H9 (cell line): ENCODE data around the gene AFDN. TPM values are rescaled to one million over a fixed set of nuclear protein-coding genes. Genes with fewer than 3 reads are reported as not detected.

ENCODE experiments used
- DNase-seq: peaks from one replicate; pipeline ENCODE4 v3.0.0-alpha.2; 2017
- H2AFZ ChIP-seq: one replicate; pipeline ENCODE4 v1.6.1; 2013; ENCODE audit warnings: mild to moderate bottlenecking, low read length, control low read depth, moderate library complexity
- H2AK5ac ChIP-seq: 2 replicates; pipeline ENCODE4 v1.6.1; 2013; ENCODE audit warnings: low read length, control low read depth, mixed read lengths; ENCODE audit not compliant: insufficient read length
- H2BK120ac ChIP-seq: one replicate; pipeline ENCODE4 v1.6.1; 2013; ENCODE audit warnings: low read depth, mild to moderate bottlenecking, low read length, control low read depth, inconsistent platforms; ENCODE audit not compliant: poor library complexity, severe bottlenecking
- H2BK12ac ChIP-seq: 2 replicates; pipeline ENCODE4 v1.6.1; 2013; ENCODE audit warnings: low read length, control low read depth, mixed read lengths, low read depth; ENCODE audit not compliant: insufficient read length
- H2BK15ac ChIP-seq: 2 replicates; pipeline ENCODE4 v1.6.1; 2013; ENCODE audit warnings: low read depth, low read length, control low read depth
- H2BK20ac ChIP-seq: one replicate; pipeline ENCODE4 v1.6.1; 2013; ENCODE audit warnings: low read depth, mild to moderate bottlenecking, low read length, control low read depth, inconsistent platforms; ENCODE audit not compliant: poor library complexity, severe bottlenecking
- H2BK5ac ChIP-seq: 2 replicates; pipeline ENCODE4 v1.6.1; 2013; ENCODE audit warnings: low read length, control low read depth, mixed read lengths; ENCODE audit not compliant: insufficient read length
- H3K14ac ChIP-seq: 2 replicates; pipeline ENCODE4 v1.6.1; 2013; ENCODE audit warnings: low read length, control low read depth; ENCODE audit not compliant: insufficient read depth
- H3K18ac ChIP-seq: 2 replicates; pipeline ENCODE4 v1.6.1; 2013; ENCODE audit warnings: low read depth, mild to moderate bottlenecking, mixed read lengths, low read length, control low read depth; ENCODE audit not compliant: insufficient read length
- H3K23ac ChIP-seq: 2 replicates; pipeline ENCODE4 v1.6.1; 2013; ENCODE audit warnings: low read length, control low read depth, mixed read lengths, low read depth; ENCODE audit not compliant: insufficient read length
- H3K23me2 ChIP-seq: 2 replicates; pipeline ENCODE4 v1.6.1; 2013; ENCODE audit warnings: low read depth, mild to moderate bottlenecking, mixed read lengths, low read length, control low read depth; ENCODE audit not compliant: insufficient read length, poor library complexity, severe bottlenecking
- H3K27ac ChIP-seq: 2 replicates; pipeline ENCODE4 v1.5.1; 2013; ENCODE audit warnings: low read length, control low read depth, mixed read lengths, low read depth; ENCODE audit not compliant: insufficient read length
- H3K27me3 ChIP-seq: 2 replicates; pipeline ENCODE4 v1.6.1; 2013; ENCODE audit warnings: low read length, control low read depth, inconsistent platforms; ENCODE audit not compliant: insufficient read depth
- H3K4ac ChIP-seq: 2 replicates; pipeline ENCODE4 v1.6.1; 2013; ENCODE audit warnings: low read depth, mild to moderate bottlenecking, control low read depth, inconsistent platforms, low read length, moderate library complexity
- H3K4me1 ChIP-seq: 2 replicates; pipeline ENCODE4 v1.6.1; 2013; ENCODE audit warnings: low read length, control low read depth, inconsistent platforms; ENCODE audit not compliant: insufficient read depth
- H3K4me2 ChIP-seq: 2 replicates; pipeline ENCODE4 v1.6.1; 2013; ENCODE audit warnings: low read length, control low read depth, mixed read lengths; ENCODE audit not compliant: insufficient read length, insufficient read depth
- H3K56ac ChIP-seq: 2 replicates; pipeline ENCODE4 v1.6.1; 2013; ENCODE audit warnings: low read depth, mild to moderate bottlenecking, mixed read lengths, low read length, control low read depth; ENCODE audit not compliant: insufficient read length
- H3K79me1 ChIP-seq: 2 replicates; pipeline ENCODE4 v1.6.1; 2013; ENCODE audit warnings: low read depth, mild to moderate bottlenecking, moderate library complexity, low read length, control low read depth, inconsistent platforms; ENCODE audit not compliant: insufficient read depth, poor library complexity, severe bottlenecking
- H3K79me2 ChIP-seq: 2 replicates; pipeline ENCODE4 v1.6.1; 2013; ENCODE audit warnings: low read length, control low read depth, inconsistent platforms; ENCODE audit not compliant: insufficient read depth
- H3K9ac ChIP-seq: 2 replicates; pipeline ENCODE4 v1.6.1; 2013; ENCODE audit warnings: low read length, control low read depth, mixed read lengths; ENCODE audit not compliant: insufficient read length; ENCODE audit errors: extremely low read depth
- H3K9me3 ChIP-seq: one replicate; pipeline ENCODE4 v1.6.1; 2013; ENCODE audit warnings: low read depth, low read length, inconsistent platforms; ENCODE audit not compliant: control insufficient read depth
- H3T11ph ChIP-seq: one replicate; pipeline ENCODE4 v1.6.1; 2013; ENCODE audit warnings: mild to moderate bottlenecking, low read length, control low read depth, inconsistent platforms
- H4K20me1 ChIP-seq: one replicate; pipeline ENCODE4 v1.6.1; 2013; ENCODE audit not compliant: control insufficient read depth, insufficient read length, insufficient read depth
- H4K5ac ChIP-seq: 2 replicates; pipeline ENCODE4 v1.6.1; 2013; ENCODE audit warnings: low read depth, mild to moderate bottlenecking, mixed read lengths, low read length, control low read depth; ENCODE audit not compliant: insufficient read length
- H4K8ac ChIP-seq: replicated peaks from 2 replicates; pipeline ENCODE4 v1.6.1; 2013; ENCODE audit warnings: low read length, control low read depth, mixed read lengths, low read depth; ENCODE audit not compliant: insufficient read length
- H4K91ac ChIP-seq: 2 replicates; pipeline ENCODE4 v1.6.1; 2013; ENCODE audit warnings: low read depth, mild to moderate bottlenecking, moderate library complexity, mixed read lengths, low read length, control low read depth; ENCODE audit not compliant: insufficient read length
- H3K27ac Mint-ChIP-seq, 3 experiments: 2 replicates in 2 of 3; 3 replicates in 1 of 3; pipeline ENCODE4 v1.8.0; 2020 to 2021; ENCODE audit warnings: mixed read lengths in 3 of 3, mild to moderate bottlenecking in 1 of 3, moderate library complexity in 1 of 3
- H3K27me3 Mint-ChIP-seq: 2 replicates; pipeline ENCODE4 v1.8.0; 2021; ENCODE audit warnings: low read depth, mild to moderate bottlenecking, moderate library complexity, mixed read lengths
- H3K36me3 Mint-ChIP-seq, 3 experiments: 2 replicates in 2 of 3; 3 replicates in 1 of 3; pipeline ENCODE4 v1.8.0; 2020 to 2021; ENCODE audit warnings: low read depth in 3 of 3, mixed read lengths in 3 of 3; ENCODE audit not compliant: insufficient read depth in 1 of 3
- H3K4me1 Mint-ChIP-seq, 2 experiments: 2 replicates each; pipeline ENCODE4 v1.8.0; 2020; ENCODE audit warnings: mixed read lengths in 2 of 2
- H3K4me3 Mint-ChIP-seq, 2 experiments: 2 replicates in 1 of 2; 3 replicates in 1 of 2; pipeline ENCODE4 v1.8.0; 2020 to 2021; ENCODE audit warnings: mild to moderate bottlenecking in 2 of 2, mixed read lengths in 2 of 2, moderate library complexity in 1 of 2
- H3K9me3 Mint-ChIP-seq, 2 experiments: 2 replicates in 1 of 2; 3 replicates in 1 of 2; pipeline ENCODE4 v1.8.0; 2020; ENCODE audit warnings: mild to moderate bottlenecking in 2 of 2, mixed read lengths in 2 of 2, moderate library complexity in 1 of 2
- CTCF ChIP-seq: fragments of 200-600 bp; sonication (generic); conservative IDR thresholded peaks from 3 replicates; pipeline ENCODE4 v1.8.0; 2021; ENCODE audit warnings: antibody characterized with exemption, mild to moderate bottlenecking
- WGBS: extraction: QIAGEN DNeasy Blood & Tissue Kit; methylation state at CpG from one replicate; pipeline ENCODE4 v1.1.7; 2013; ENCODE audit warnings: missing lambda C conversion rate, low lambda C conversion rate, mixed read lengths; ENCODE audit not compliant: insufficient read length; ENCODE audit errors: extremely low coverage; 5-methylcytosine and 5-hydroxymethylcytosine counted together
- total RNA-seq: library from RNA; stranded (reverse); gene quantifications from 2 replicates; pipeline ENCODE4 v1.2.1, GENCODE V29; 2021

Gene AFDN
- total RNA-seq, 1 experiment from 2014 or later: 157 TPM

- DNase-seq: no peak
- no peak overlapping the region for H3K18ac ChIP-seq
- H3T11ph ChIP-seq: no peak overlapping the region
- H2BK20ac ChIP-seq: no peak overlapping the region
- no peaks in the 10 kb centered on the region for H3K23me2 ChIP-seq
- no peak overlapping the region for H2BK15ac ChIP-seq
- H2BK5ac ChIP-seq: no peak overlapping the region
- H3K27me3 ChIP-seq: no peaks in the 10 kb centered on the region
- H3K36me3 Mint-ChIP-seq: peaks cover 37 to 76% (median 71%) of the 10 kb centered on the region in 3 experiments; a peak in 6 of 7 replicates
- TF ChIP-seq CTCF: no peak
- H3K27me3 Mint-ChIP-seq: no peaks in the 10 kb centered on the region
- H3K9me3 ChIP-seq: no peaks in the 10 kb centered on the region
- H3K79me2 ChIP-seq: no peaks in the 10 kb centered on the region
- no peak overlapping the region for H3K4me3 Mint-ChIP-seq
- H3K23ac ChIP-seq: no peak overlapping the region
- no peak overlapping the region for H4K5ac ChIP-seq
- H3K27ac ChIP-seq: no peak overlapping the region
- no peaks in the 10 kb centered on the region for H3K79me1 ChIP-seq
- H3K14ac ChIP-seq: no peak overlapping the region
- no peak overlapping the region for H4K91ac ChIP-seq
- H4K20me1 ChIP-seq: no peaks in the 10 kb centered on the region
- no peak overlapping the region for H4K8ac ChIP-seq
- H2BK120ac ChIP-seq: no peak overlapping the region
- WGBS: no CpG with 5 or more reads among the region's 3 CpGs
- no peaks in the 10 kb centered on the region for H3K9me3 Mint-ChIP-seq
- no peak overlapping the region for H3K4ac ChIP-seq
- 0 out of 4 replicates have a peak, but pooled peaks cover 0 to 2% of the 10 kb centered on the region in 2 experiments for H3K4me1 Mint-ChIP-seq
- no peak overlapping the region for H3K4me2 ChIP-seq
- no peak overlapping the region for H3K56ac ChIP-seq
- no peak overlapping the region; a peak in 1 of 7 replicates for H3K27ac Mint-ChIP-seq
- H3K9ac ChIP-seq: no peak overlapping the region
- H2AFZ ChIP-seq: no peak overlapping the region
- H2AK5ac ChIP-seq: no peak overlapping the region
- no peak overlapping the region for H2BK12ac ChIP-seq
- no peaks in the 10 kb centered on the region for H3K4me1 ChIP-seq
Measured at GRCh38 chr6:167919349-167919748, 92.6 kb downstream of the AFDN start.
